Endothelial cell of umbilical vein (primary cell): ENCODE data around the gene ROMO1. TPM values are rescaled to one million over a fixed set of nuclear protein-coding genes. Genes with fewer than 3 reads are reported as not detected.

ENCODE experiments used
- BruUV-seq: library from RNA; stranded (reverse); fragments of 400-500 nt; replicated peaks from 2 replicates; lab custom pipeline; 2021; lab: Mats Ljungman, UMichigan
- CTCF ChIA-PET: fragments of 300-600, 350-600 bp; sonication (Branson Sonifier 250); formaldehyde crosslinking; loops from one replicate; lab custom pipeline; 2021; ENCODE audit warnings: antibody characterized with exemption, inconsistent platforms; lab: Charles Lee
- POLR2A ChIA-PET: fragments of 300-600, 350-600 bp; sonication (Branson Sonifier 250); formaldehyde crosslinking; loops from one replicate; lab custom pipeline; 2021; ENCODE audit warnings: antibody characterized with exemption, inconsistent platforms; lab: Charles Lee
- DNase-seq: peaks from one replicate; pipeline ENCODE4 v3.0.0-alpha.2; 2011; ENCODE audit warnings: low read depth, low spot score
- FAIRE-seq: peaks from 2 replicates; lab custom pipeline; 2011; peaks lifted over from hg19 to GRCh38; lab: Jason Lieb, UNC
- H2AFZ ChIP-seq: 2 replicates; pipeline ENCODE4 v1.6.0; 2012; ENCODE audit warnings: low read depth, low read length, control low read depth, inconsistent platforms
- H3K27ac ChIP-seq: 2 replicates; pipeline ENCODE4 v1.5.1; 2011; ENCODE audit warnings: low read depth, mild to moderate bottlenecking, control low read depth, low read length, moderate library complexity; ENCODE audit not compliant: insufficient read depth
- H3K27me3 ChIP-seq, 2 experiments: 2 replicates each; pipeline versions ENCODE4 v1.6.0 to v1.6.1; 2011; ENCODE audit warnings: low read length in 2 of 2, mixed read lengths in 1 of 2; ENCODE audit not compliant: control insufficient read depth in 2 of 2, insufficient read depth in 2 of 2
- H3K36me3 ChIP-seq, 2 experiments: 2 replicates in 1 of 2; 3 replicates in 1 of 2; pipeline ENCODE4 v1.5.1; 2011; ENCODE audit warnings: low read length in 2 of 2, mild to moderate bottlenecking in 1 of 2, moderate library complexity in 1 of 2; ENCODE audit not compliant: control insufficient read depth in 2 of 2, insufficient read depth in 2 of 2; ENCODE audit errors: extremely low read depth in 1 of 2
- H3K4me1 ChIP-seq: 3 replicates; pipeline ENCODE4 v1.5.1; 2011; ENCODE audit warnings: mild to moderate bottlenecking, low read length; ENCODE audit not compliant: control insufficient read depth, insufficient read depth; ENCODE audit errors: extremely low read depth
- H3K4me2 ChIP-seq: 2 replicates; pipeline ENCODE4 v1.6.1; 2011; ENCODE audit warnings: low read length, control low read depth, mixed read lengths; ENCODE audit not compliant: insufficient read depth
- H3K4me3 ChIP-seq, 3 experiments: fragments of 200-600 bp in 1 of 3; sonication (generic), shearing (Covaris generic) in 1 of 3; replicated peaks in 1 of 3; 2 replicates each; pipeline ENCODE4 v1.5.1; 2011 to 2016; ENCODE audit warnings: control low read depth in 3 of 3, low read length in 3 of 3, mild to moderate bottlenecking in 2 of 3, inconsistent platforms in 1 of 3, low read depth in 1 of 3, moderate library complexity in 1 of 3; ENCODE audit not compliant: insufficient read depth in 1 of 3
- H3K79me2 ChIP-seq: 2 replicates; pipeline ENCODE4 v1.6.0; 2012; ENCODE audit warnings: low read length, inconsistent platforms; ENCODE audit not compliant: control insufficient read depth, insufficient read depth
- H3K9ac ChIP-seq: replicated peaks from 2 replicates; pipeline ENCODE3; 2011; ENCODE audit warnings: low read length, control low read depth; ENCODE audit not compliant: insufficient read depth; ENCODE audit errors: extremely low read depth
- H3K9me1 ChIP-seq: replicated peaks from 3 replicates; pipeline ENCODE4 v1.6.0; 2011; ENCODE audit warnings: mild to moderate bottlenecking, low read length; ENCODE audit not compliant: control insufficient read depth, insufficient read depth; ENCODE audit errors: extremely low read depth
- H3K9me3 ChIP-seq: replicated peaks from 2 replicates; pipeline ENCODE4 v1.5.1; 2012; ENCODE audit warnings: low read length, inconsistent platforms; ENCODE audit not compliant: control insufficient read depth, insufficient read depth
- H4K20me1 ChIP-seq: replicated peaks from 2 replicates; pipeline ENCODE3; 2011; ENCODE audit warnings: mild to moderate bottlenecking, low read length; ENCODE audit not compliant: control insufficient read depth, insufficient read depth; ENCODE audit errors: extremely low read depth
- FOS ChIP-seq: IDR thresholded peaks from 2 replicates; pipeline ENCODE4 v1.6.1; 2011; ENCODE audit warnings: mild to moderate bottlenecking, low read length, moderate library complexity, borderline replicate concordance; ENCODE audit not compliant: insufficient read depth
- GATA2 ChIP-seq: IDR thresholded peaks from 2 replicates; pipeline ENCODE4 v1.7.0; 2011; ENCODE audit warnings: low read depth, mild to moderate bottlenecking, moderate library complexity, mixed read lengths, low read length; ENCODE audit not compliant: insufficient read length, insufficient read depth
- JUN ChIP-seq: IDR thresholded peaks from 2 replicates; pipeline ENCODE4 v1.6.1; 2011; ENCODE audit warnings: borderline replicate concordance, low read depth; ENCODE audit not compliant: insufficient read length, insufficient read depth
- MYC ChIP-seq: IDR thresholded peaks from one replicate; pipeline ENCODE4 v1.6.1; 2011; ENCODE audit warnings: mild to moderate bottlenecking, low read depth, low read length
- POLR2A ChIP-seq: IDR thresholded peaks from 2 replicates; pipeline ENCODE4 v1.6.1; 2012; ENCODE audit warnings: low read depth, mild to moderate bottlenecking, control low read depth, low read length
- POLR2AphosphoS5 ChIP-seq: IDR thresholded peaks from 2 replicates; pipeline ENCODE4 v1.6.1; 2012; ENCODE audit warnings: low read depth, mild to moderate bottlenecking, control low read depth, low read length, moderate library complexity; ENCODE audit not compliant: insufficient read depth
- dilution Hi-C: fragments of 300-500 bp; cut with MboI; formaldehyde crosslinking; loops from one replicate; pipeline ENCODE4 v1.15.0; 2019; ENCODE audit warnings: low sequenced_read_pairs; ENCODE audit not compliant: extremely low pct_ligation_motif_present
- intact Hi-C: fragments of 100-400 bp; cut with micrococcal nuclease; formaldehyde crosslinking; loops from one replicate; pipeline ENCODE4 v1.10.0; 2022
- polyA plus RNA-seq, 4 experiments: library from polyadenylated mRNA; depleted of rRNA in 3 of 4; stranded (reverse) in 3 of 4; unstranded in 1 of 4; fragments of >200 nt; gene quantifications; 2 replicates each; pipeline versions ENCODE4 v1.2.1 to v1.2.3, GENCODE V29; 2011 to 2012; ENCODE audit warnings: missing spikeins in 1 of 4
- total RNA-seq: library from RNA; stranded (reverse); gene quantifications from 2 replicates; pipeline ENCODE4 v1.2.3, GENCODE V29; 2021
- TF ChIP-seq, protein P1 (sequence below), 2 donors: IDR thresholded peaks; 1 replicate in 1 of 2; 2 replicates in 1 of 2; pipeline ENCODE4 v1.5.1; 2011; ENCODE audit warnings: low read length in 2 of 2, mild to moderate bottlenecking in 2 of 2, moderate library complexity in 2 of 2, control low read depth in 1 of 2, inconsistent platforms in 1 of 2, low read depth in 1 of 2; ENCODE audit not compliant: insufficient read depth in 1 of 2; ENCODE audit errors: extremely low read depth in 1 of 2

ROMO1 gene
- total and polyA plus RNA-seq, 2 donors (not counting 3 experiments of a cell fraction or from before 2014, with no cell fraction given), result 174 to 1,099 TPM

DNA sequence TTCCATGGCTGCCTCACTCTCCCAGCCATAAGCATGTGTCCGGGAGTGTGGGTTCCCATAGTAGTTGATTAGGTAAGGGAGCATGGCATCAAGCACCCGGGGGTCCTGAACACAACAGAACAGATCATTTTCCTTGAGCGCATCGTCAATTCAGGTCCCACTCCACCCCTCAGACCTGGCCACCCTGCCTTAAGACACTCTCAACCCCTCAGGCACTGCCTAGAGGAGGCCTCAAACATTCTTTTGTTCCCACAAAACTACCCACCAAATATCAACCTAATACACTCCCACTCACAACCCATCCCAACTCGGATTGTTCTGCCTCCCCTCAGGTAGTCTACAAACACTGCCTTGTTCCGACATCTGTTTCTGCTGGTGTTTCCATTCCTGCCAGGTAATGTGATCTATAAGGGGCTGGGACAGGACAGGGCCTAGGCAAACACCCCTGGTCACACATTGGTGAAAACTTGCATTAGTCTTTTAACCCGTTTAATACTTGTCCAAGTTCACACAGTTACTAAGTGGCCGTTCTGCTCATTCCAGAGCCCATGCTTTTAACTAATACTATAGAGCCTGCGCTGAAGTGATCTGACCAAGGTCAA, 1.4 kb upstream of the ROMO1 start:
- no peaks in the 10 kb centered on the region for H4K20me1 ChIP-seq
- FAIRE-seq (no peak), DNase-seq (no peak)
- H3K4me1 ChIP-seq, result peaks cover 17% of the 10 kb centered on the region
- H3K36me3 ChIP-seq, result peaks cover 0 to 12% of the 10 kb centered on the region in 2 experiments
- TF ChIP-seq, protein P1, sequence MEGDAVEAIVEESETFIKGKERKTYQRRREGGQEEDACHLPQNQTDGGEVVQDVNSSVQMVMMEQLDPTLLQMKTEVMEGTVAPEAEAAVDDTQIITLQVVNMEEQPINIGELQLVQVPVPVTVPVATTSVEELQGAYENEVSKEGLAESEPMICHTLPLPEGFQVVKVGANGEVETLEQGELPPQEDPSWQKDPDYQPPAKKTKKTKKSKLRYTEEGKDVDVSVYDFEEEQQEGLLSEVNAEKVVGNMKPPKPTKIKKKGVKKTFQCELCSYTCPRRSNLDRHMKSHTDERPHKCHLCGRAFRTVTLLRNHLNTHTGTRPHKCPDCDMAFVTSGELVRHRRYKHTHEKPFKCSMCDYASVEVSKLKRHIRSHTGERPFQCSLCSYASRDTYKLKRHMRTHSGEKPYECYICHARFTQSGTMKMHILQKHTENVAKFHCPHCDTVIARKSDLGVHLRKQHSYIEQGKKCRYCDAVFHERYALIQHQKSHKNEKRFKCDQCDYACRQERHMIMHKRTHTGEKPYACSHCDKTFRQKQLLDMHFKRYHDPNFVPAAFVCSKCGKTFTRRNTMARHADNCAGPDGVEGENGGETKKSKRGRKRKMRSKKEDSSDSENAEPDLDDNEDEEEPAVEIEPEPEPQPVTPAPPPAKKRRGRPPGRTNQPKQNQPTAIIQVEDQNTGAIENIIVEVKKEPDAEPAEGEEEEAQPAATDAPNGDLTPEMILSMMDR (IDR thresholded peaks at IDR 0.05; ENCODE audit: extremely low read depth in 1 of 2, insufficient read depth in 1 of 2, low read depth in 1 of 2, low read length in 2 of 2), result no peak
- TF ChIP-seq FOS, result no peak
- no peak for TF ChIP-seq POLR2AphosphoS5
- TF ChIP-seq MYC, result no peak
- TF ChIP-seq JUN, result no peak
- TF ChIP-seq POLR2A, result no peak
- no peak for TF ChIP-seq GATA2
- POLR2A ChIA-PET, result no interaction called here
- H3K4me3 ChIP-seq, result peak overlapping the region in 1 of 3 experiments; percentile 87
- intact Hi-C loops, result loop anchor here (2.0 to 10.0 kb wide), 3 partner anchors 33 to 183 kb away; partner anchors contain the start of genes CPNE1 and RBM12
- H3K9me1 ChIP-seq, result no peaks in the 10 kb centered on the region
- no peak overlapping the region for H3K9ac ChIP-seq
- peak overlapping the region; percentile 60 for H3K4me2 ChIP-seq
- BruUV-seq, result no TSS peak
- H3K27me3 ChIP-seq, result no peaks in the 10 kb centered on the region
- H3K79me2 ChIP-seq, result peaks cover 13% of the 10 kb centered on the region
- no peaks in the 10 kb centered on the region for H3K9me3 ChIP-seq
- dilution Hi-C loops, result no loop called here
- H3K27ac ChIP-seq, result no peak overlapping the region
- peak overlapping the region; percentile 73 for H2AFZ ChIP-seq
- CTCF ChIA-PET, result interaction anchor here (0.8 kb wide), 1 partner anchor 186 kb away, joined by 3 read pairs; no protein-coding TSS in a partner anchor
